Measurements from ENCODE around the gene CCL18.
"Not testable (repeated sequence)": the region's sequence is repeated elsewhere in the genome, so short reads cannot be mapped to it uniquely, and the experiment has no call there.

Gene CCL18

GRCh38 chr17:36072431-36073121 lies 8.5 kb downstream of the CCL18 start:
- peak; percentile 44 for DNase-seq

DNA sequence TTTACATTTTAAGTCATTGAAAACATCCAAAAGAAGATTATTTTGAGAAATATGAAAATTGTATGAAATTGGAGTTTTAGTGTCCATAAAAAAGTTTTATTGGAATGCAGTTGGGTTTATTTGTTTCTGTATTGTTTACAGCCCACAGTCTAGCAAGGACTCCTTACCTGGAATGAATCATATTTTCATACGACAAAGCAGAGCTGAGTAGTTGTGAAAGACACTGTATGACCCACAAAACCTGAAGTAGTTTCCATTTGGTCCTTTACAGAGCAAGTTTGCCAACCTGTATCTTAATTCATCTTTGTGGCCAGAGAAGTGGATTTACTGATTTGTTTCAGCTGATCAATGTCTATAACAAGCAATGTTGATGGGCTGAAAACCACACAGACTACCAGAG lies 10.3 kb downstream of the CCL18 start:
- no peak for DNase-seq

- not testable (repeated sequence) for DNase-seq
Observed at GRCh38 chr17:36081681-36082471, 17.8 kb downstream of the CCL18 start.

- not testable (repeated sequence) for DNase-seq
Observed at GRCh38 chr17:36082482-36083120, 18.5 kb downstream of the CCL18 start.

GRCh38 chr17:36083691-36084090 lies 19.6 kb downstream of the CCL18 start:
- not testable (repeated sequence) for DNase-seq

GRCh38 chr17:36085765-36086164 lies 21.7 kb downstream of the CCL18 start:
- DNase-seq, result no peak

GRCh38 chr17:36086791-36087190 lies 22.7 kb downstream of the CCL18 start:
- no peak for DNase-seq

- not testable (repeated sequence) for DNase-seq
Observed at GRCh38 chr17:36087471-36087870, 23.4 kb downstream of the CCL18 start.

- DNase-seq, result not testable (repeated sequence)
Observed at GRCh38 chr17:36087897-36088572, 24.0 kb downstream of the CCL18 start.

DNA sequence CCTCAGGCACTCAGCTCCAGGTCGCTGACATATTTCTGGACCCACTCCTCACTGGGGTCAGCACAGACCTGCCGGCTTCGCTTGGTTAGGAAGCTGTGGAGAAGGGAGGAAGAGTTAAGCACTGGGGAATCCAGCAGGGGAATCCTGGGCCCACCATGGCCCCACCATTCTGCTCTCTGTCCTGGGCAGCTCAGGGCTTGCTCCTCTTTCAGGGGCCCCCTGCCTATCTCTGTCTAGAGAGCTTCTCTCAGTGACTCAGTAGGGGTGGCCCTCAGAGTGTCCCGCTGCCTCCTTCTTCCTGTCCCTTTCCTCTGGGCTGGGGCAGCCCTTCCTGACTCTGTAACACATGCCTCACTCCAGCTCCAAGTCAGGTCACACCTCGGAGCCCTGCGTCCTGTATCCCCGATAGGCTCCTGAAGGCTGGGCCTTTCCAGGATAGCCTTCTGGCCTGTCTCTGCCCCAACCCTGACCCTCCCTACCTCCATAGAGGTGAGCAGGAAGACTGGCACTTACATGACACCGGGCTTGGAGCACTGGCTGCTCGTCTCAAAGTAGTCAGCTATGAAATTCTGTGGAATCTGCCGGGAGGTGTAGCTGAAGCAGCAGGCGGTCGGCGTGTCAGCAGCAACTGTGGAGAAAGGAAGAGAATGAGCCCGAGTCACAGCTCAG lies 24.7 kb downstream of the CCL18 start:
- no peak for DNase-seq

DNA sequence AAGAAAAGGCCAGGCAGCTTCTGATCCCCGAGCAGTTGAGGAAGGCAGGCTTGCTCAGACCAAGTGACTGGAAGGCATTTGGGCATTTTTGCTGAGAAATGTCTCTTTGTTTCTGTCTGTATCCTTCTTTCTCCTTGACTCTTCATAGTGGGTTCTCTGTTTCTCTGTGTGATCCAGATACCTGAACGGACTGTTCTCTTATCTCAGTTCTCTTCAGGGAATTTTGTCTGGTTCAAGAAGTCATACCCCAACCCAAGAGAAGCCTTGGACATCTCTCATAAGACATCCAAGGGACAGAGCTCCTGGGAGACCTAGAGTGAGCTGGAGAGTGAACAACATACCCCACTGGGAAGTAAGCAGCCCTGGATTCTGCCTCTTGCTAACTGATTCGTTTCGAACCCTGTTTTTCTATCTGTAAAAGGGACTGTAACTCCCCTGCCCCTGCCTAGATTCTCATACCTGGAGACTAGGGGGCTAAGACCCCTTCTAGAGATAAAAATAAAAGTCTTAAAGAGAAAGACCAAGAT lies 25.3 kb downstream of the CCL18 start:
- DNase-seq, result no peak

DNA sequence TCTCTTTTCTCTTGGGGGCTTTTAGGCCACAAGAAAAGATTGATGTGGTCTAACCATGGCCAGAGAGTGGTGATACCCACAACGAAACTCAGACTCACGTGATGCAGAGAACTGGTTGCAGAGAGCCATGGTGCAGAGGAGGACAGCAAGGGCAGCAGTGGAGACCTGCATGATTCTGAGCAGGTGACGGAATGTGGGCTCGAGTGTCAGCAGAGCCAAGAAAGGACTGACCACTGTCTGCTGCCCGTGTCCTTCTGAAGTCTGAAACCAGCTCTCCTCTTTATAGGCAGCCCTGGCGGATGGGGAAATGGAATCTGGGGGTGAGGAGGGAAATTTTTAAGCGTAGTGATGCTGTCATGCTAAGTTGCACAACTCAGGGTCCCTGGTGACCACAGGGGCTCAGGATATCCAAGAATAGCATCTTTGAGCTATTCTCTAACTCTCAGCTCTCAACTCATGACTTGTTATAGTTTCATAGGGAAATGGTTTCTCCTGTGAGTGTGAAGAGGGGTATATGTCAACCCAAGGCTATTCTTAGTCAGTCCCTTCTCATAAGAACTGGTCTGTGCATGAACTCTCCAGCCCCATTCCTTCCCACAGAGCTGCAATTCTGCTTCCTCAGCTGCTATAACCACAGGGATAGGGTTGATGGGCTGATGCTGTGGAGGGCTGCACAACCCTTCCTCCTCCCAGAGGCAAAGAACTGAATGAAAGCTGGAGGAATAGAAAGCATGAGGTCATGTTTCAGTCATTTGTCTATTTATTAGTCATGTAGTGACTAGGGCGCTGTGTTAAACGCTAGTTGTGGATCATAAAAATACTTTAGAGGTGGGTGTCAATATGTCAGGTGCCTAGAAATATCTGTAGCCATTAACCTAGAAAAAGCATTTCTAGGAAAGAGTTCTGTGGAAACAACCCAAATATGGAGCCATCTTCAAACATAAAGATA lies 26.1 kb downstream of the CCL18 start, which contains the start of gene CCL3:
Gene CCL3 (minus strand): TSS at position 256 of the 949 bp plus-strand sequence. CDS start 85 bp downstream, at position 171.
- DNase-seq, result no peak

DNA sequence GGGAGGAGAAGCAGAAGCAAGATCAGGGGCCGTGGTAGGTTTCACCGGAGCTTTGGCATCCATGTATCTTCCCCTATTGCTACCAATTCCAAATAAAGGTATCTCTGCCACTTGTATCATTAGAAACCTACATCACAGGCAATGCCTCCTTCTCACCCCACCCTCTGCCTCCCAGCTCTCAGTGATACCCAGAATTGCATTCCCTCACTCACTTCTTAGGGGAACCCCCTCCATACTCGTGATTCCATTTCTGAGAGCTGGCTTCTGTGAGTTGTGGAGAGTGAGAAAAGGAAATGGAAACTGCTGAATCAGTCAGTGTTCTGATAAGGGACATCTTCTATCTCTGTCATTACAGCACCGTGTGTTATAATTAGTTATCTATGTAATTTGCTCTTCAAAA lies 28.2 kb downstream of the CCL18 start:
- no peak for DNase-seq

- DNase-seq, result not testable (repeated sequence)
Observed at GRCh38 chr17:36092715-36093114, 28.6 kb downstream of the CCL18 start.

- no peak for DNase-seq
Observed at GRCh38 chr17:36094232-36094631, 30.2 kb downstream of the CCL18 start.

DNA sequence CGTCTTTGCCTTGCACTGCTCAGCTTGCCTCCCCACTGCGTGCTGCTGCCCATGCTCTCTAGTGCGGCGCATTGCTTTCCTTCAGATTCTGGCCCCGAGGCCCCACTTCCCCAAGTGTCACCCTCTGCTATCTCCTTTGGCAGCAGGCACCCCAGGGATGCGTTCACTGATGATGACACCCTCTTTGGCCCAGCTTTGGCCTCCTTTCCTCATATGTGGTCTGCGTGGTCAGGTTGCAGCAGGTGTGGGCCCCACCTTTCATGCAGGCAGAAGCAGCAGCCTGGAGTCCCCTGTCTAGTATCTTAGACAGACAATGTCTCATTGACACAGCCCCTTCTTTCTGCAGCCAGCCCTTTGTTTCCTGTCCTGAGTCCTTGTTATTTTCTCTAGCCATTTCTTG lies 30.7 kb downstream of the CCL18 start:
- DNase-seq, result no peak

DNA sequence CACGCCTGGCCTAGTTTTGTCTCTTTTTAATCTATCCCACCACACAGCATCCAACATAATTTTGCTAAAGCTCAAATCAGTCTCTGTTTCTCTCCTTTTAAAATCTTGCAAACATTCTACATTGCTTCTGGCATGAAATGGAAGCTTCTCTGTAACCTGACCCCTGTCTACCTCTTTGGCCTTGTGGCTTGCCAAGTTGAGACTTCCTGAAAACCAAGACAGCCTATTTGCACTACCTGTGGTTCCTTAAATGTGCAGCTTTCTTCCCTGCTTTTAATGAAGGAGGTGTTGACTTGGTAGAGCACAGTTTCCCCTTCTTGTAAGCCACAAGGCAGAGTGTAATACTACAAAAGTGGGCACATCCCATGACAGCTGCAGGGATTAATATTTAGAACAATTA lies 31.9 kb downstream of the CCL18 start:
- no peak for DNase-seq

GRCh38 chr17:36099004-36099403 lies 34.9 kb downstream of the CCL18 start:
- DNase-seq, result not testable (repeated sequence)

DNA sequence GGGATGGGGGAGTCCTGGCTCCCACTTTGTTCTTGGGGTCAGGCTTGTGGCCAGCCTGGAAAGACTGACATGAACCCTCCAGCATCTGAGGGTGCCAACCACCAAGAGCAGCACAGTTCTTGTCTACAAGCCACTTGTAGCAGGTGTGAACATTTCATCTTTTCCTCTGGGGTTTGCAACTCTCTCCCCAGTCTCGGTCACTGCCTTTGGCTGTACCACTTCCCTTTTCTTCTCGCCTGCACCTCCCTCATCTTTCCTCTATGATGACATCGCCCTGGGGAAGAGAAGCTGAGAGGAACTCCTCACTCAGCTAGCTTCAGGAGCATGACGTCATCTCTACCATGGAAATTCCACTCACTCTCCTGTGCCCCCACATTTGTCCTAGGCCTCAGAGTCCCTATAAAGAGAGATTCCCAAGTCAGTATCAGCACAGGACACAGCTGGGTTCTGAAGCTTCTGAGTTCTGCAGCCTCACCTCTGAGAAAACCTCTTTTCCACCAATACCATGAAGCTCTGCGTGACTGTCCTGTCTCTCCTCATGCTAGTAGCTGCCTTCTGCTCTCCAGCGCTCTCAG lies 39.4 kb downstream of the CCL18 start, which contains the start of gene CCL4:
Gene CCL4 (plus strand): TSS at position 427 of the 575 bp plus-strand sequence. CDS start 79 bp downstream, at position 506.
- DNase-seq, result peak; percentile 27

DNA sequence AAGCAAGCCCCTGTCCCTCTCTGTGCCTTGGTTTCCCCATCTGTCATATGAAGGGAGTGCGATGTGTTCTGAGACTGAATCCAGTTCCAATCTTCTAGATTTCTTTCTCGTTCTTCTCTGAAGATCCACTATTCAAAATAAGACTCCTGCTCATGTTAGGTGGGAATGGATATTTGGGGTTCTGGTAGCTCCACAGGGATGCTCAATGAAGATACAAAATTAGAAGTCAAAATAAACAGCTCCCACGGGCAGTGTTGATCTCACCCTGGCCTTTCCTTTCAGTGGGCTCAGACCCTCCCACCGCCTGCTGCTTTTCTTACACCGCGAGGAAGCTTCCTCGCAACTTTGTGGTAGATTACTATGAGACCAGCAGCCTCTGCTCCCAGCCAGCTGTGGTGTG lies 40.2 kb downstream of the CCL18 start:
- not testable (repeated sequence) for DNase-seq

Data from RPMI8226 (cell line).